GM10248 (cell line): Measurements from ENCODE around the gene ARID5A.

ENCODE experiments used
- CTCF ChIA-PET: fragments of 300-600 bp; sonication (Branson Sonifier 250); formaldehyde crosslinking; extraction: SDS; loops from one replicate; lab custom pipeline; 2021; ENCODE audit warnings: antibody characterized with exemption; lab: Yijun Ruan, JAX
- POLR2A ChIA-PET: fragments of 350-650 bp; sonication (Branson Sonifier 250); formaldehyde crosslinking; extraction: SDS; loops from one replicate; lab custom pipeline; 2020; ENCODE audit warnings: antibody characterized with exemption; lab: Yijun Ruan, JAX
- DNase-seq: peaks from one replicate; pipeline ENCODE4 v3.0.0; 2012; ENCODE audit errors: extremely low spot score
- CTCF ChIP-seq: IDR thresholded peaks from 2 replicates; pipeline ENCODE4 v1.5.1; 2012; ENCODE audit warnings: mild to moderate bottlenecking, low read depth; ENCODE audit errors: extremely low read depth, missing control alignments, control extremely low read depth

ARID5A gene

GRCh38 chr2:96528700-96529375 is 7.7 kb upstream of the ARID5A start:
- TF ChIP-seq CTCF = no peak
- DNase-seq = no peak
- CTCF ChIA-PET = interaction anchor here (1.3 to 26.6 kb wide), 4 partner anchors 12 to 161 kb away, joined by 3 to 349 read pairs (median 75); partner anchors contain the start of genes ARID5A and NEURL3
- POLR2A ChIA-PET = interaction anchor here (0.7 to 1.3 kb wide), 5 partner anchors 9 to 193 kb away, joined by 3 to 4 read pairs (median 4); partner anchors contain the start of gene NCAPH

GRCh38 chr2:96529376-96530143 is 7.0 kb upstream of the ARID5A start:
- ChIA-PET CTCF (interaction anchor here (0.8 to 26.6 kb wide), 9 partner anchors 12 to 413 kb away, joined by 3 to 349 read pairs (median 4); partner anchors contain the start of genes ARID5A, CNNM3 and NEURL3), POLR2A (interaction anchor here (0.7 to 0.9 kb wide), 2 partner anchors 9 to 122 kb away, joined by 3 to 4 read pairs; no protein-coding TSS in a partner anchor)
- no peak for DNase-seq
- TF ChIP-seq CTCF = no peak

- no peak for TF ChIP-seq CTCF
- no peak for DNase-seq
- CTCF ChIA-PET = interaction anchor here (0.8 to 26.6 kb wide), 9 partner anchors 11 to 413 kb away, joined by 3 to 349 read pairs (median 4); partner anchors contain the start of genes ARID5A, CNNM3 and NEURL3
- POLR2A ChIA-PET = interaction anchor here (0.9 kb wide), 1 partner anchor 8 kb away, joined by 4 read pairs; no protein-coding TSS in a partner anchor
These were observed 6.5 kb upstream of the ARID5A start for GRCh38 chr2:96530144-96530430.

- DNase-seq = no peak
- TF ChIP-seq CTCF = no peak
- POLR2A ChIA-PET = interaction anchor here (0.6 kb wide), 1 partner anchor 11 kb away, joined by 3 read pairs; no protein-coding TSS in a partner anchor
These were observed 5.8 kb upstream of the ARID5A start for GRCh38 chr2:96530474-96531357.

GRCh38 chr2:96531366-96531765 is 5.2 kb upstream of the ARID5A start:
- no peak for DNase-seq
- ChIA-PET POLR2A (interaction anchor here (0.6 to 0.7 kb wide), 5 partner anchors 10 to 394 kb away, joined by 3 to 6 read pairs (median 4); no protein-coding TSS in a partner anchor), CTCF (interaction anchor here (1.1 to 26.6 kb wide), 7 partner anchors 10 to 418 kb away, joined by 3 to 349 read pairs (median 10); partner anchors contain the start of genes ARID5A and NEURL3)
- TF ChIP-seq CTCF = no peak

More at GRCh38 chr2:96530474-96531357, 5.8 kb upstream of the ARID5A start:
- CTCF ChIA-PET = interaction anchor here (0.8 to 26.6 kb wide), 10 partner anchors 10 to 414 kb away, joined by 3 to 349 read pairs (median 4); partner anchors contain the start of genes ARID5A, CNNM3 and NEURL3
